ENCODE data around the gene SERPINE1. TPM values are rescaled to one million over a fixed set of nuclear protein-coding genes. Genes with fewer than 3 reads are reported as not detected.
A peak's percentile ranks its signal among the peaks of the same experiment; 100 is the strongest.

Gene SERPINE1
- total and polyA plus RNA-seq, 2 of the 13 experiments (the other 11 are each of a cell fraction or from before 2014, with no cell fraction given) = 21.2 to 1,576 TPM

- no peak for TF ChIP-seq RNF219 (CRISPR knock-in tag; IDR thresholded peaks at IDR 0.05)
- TF ChIP-seq HHEX (CRISPR knock-in tag; IDR thresholded peaks at IDR 0.05) = 0 out of 2 replicates have a peak, but pooled peaks have one; percentile 7
- TF ChIP-seq DR1 (CRISPR knock-in tag; IDR thresholded peaks at IDR 0.05) = 0 out of 2 replicates have a peak, but pooled peaks have one; percentile 39
- TF ChIP-seq BRCA1 (CRISPR knock-in tag; IDR thresholded peaks at IDR 0.05) = no peak
- TF ChIP-seq GLMP (CRISPR knock-in tag; IDR thresholded peaks at IDR 0.05; ENCODE audit: borderline replicate concordance) = no peak
- no peak for TF ChIP-seq FIP1L1 (IDR thresholded peaks at IDR 0.05; ENCODE audit: borderline replicate concordance, insufficient read depth, low read depth, low read length)
- no peak for TF ChIP-seq ZNF501 (CRISPR knock-in tag; IDR thresholded peaks at IDR 0.05)
- 0 out of 2 replicates have a peak, but pooled peaks have one; percentile 31 for TF ChIP-seq SP4 (CRISPR knock-in tag; IDR thresholded peaks at IDR 0.05)
- TF ChIP-seq SP140L (CRISPR knock-in tag; IDR thresholded peaks at IDR 0.05; ENCODE audit: borderline replicate concordance) = no peak
- TF ChIP-seq ZNF256 (CRISPR knock-in tag; conservative IDR thresholded peaks at IDR 0.05) = no peak
- no peak for TF ChIP-seq ZKSCAN5 (CRISPR knock-in tag; IDR thresholded peaks at IDR 0.05)
- TF ChIP-seq ZBTB33 (CRISPR knock-in tag; IDR thresholded peaks at IDR 0.05) = 0 out of 2 replicates have a peak, but pooled peaks have one; percentile 27
- no peak for TF ChIP-seq ZSCAN20 (CRISPR knock-in tag; IDR thresholded peaks at IDR 0.05; ENCODE audit: borderline replicate concordance)
- TF ChIP-seq ZNF264 (CRISPR knock-in tag; IDR thresholded peaks at IDR 0.05) = no peak; the same call in 1 of the 2 replicates
- TF ChIP-seq AHR (CRISPR knock-in tag; IDR thresholded peaks at IDR 0.05) = no peak
- TF ChIP-seq ZNF10 (CRISPR knock-in tag; IDR thresholded peaks at IDR 0.05; ENCODE audit: borderline replicate concordance, low read depth) = no peak
- peak; percentile 10; the same call in 1 of the 2 replicates for TF ChIP-seq SIX1 (CRISPR knock-in tag; IDR thresholded peaks at IDR 0.05; ENCODE audit: borderline replicate concordance)
- TF ChIP-seq SKI (IDR thresholded peaks at IDR 0.05; ENCODE audit: partially characterized antibody) = peak; percentile 29
- TF ChIP-seq POGZ (CRISPR knock-in tag; IDR thresholded peaks at IDR 0.05) = peak; percentile 42; the same call in 1 of the 2 replicates
- TF ChIP-seq ZBTB3 (CRISPR knock-in tag; IDR thresholded peaks at IDR 0.05; ENCODE audit: borderline replicate concordance, low read depth) = no peak
- no peak for TF ChIP-seq PRPF4 (IDR thresholded peaks at IDR 0.05; ENCODE audit: low read depth, low read length, poor library complexity, severe bottlenecking)
- TF ChIP-seq HMGA1 (CRISPR knock-in tag; conservative IDR thresholded peaks at IDR 0.05) = no peak
- no peak for TF ChIP-seq NFYB (CRISPR knock-in tag; IDR thresholded peaks at IDR 0.05)
- TF ChIP-seq ZNF678 (CRISPR knock-in tag; IDR thresholded peaks at IDR 0.05) = no peak
Observed at GRCh38 chr7:101121991-101122932, 4.6 kb upstream of the SERPINE1 start (continued).

Data from HepG2 (cell line).